Right lobe of liver (tissue), 6 donors: ENCODE results near the gene SERP1. TPM values are rescaled to one million over a fixed set of nuclear protein-coding genes. Genes with fewer than 3 reads are reported as not detected.

Experiments used
- ATAC-seq, 4 donors: fragments of 200-7000 bp; cut with Tn5 transposase; one replicate each; pipeline ENCODE4 v1.9.1; 2020; ENCODE audit warnings: mild to moderate bottlenecking in 4 of 4, moderate library complexity in 4 of 4
- DNase-seq, 3 donors: peaks; one replicate each; pipeline ENCODE4 v3.0.0-alpha.2; 2020
- H3K27ac ChIP-seq, 3 donors: fragments of 200-600 bp; one replicate each; pipeline ENCODE4 v1.8.0; 2022
- H3K27me3 ChIP-seq, 2 donors: fragments of 200-600 bp; one replicate each; pipeline ENCODE4 v1.8.0; 2022
- H3K36me3 ChIP-seq, 4 donors: fragments of 200-600 bp; sonication (generic) in 1 of 4; one replicate each; pipeline versions ENCODE4 v1.5.1 to v1.8.0; 2017 to 2022; ENCODE audit warnings: control low read depth in 1 of 4
- H3K4me1 ChIP-seq, 4 donors: fragments of 200-600 bp; sonication (generic) in 1 of 4; one replicate each; pipeline versions ENCODE4 v1.5.1 to v1.8.0; 2017 to 2022; ENCODE audit warnings: control low read depth in 1 of 4
- H3K4me3 ChIP-seq, 3 donors: fragments of 200-600 bp; one replicate each; pipeline ENCODE4 v1.8.0; 2022
- H3K9me3 ChIP-seq, 4 donors: fragments of 200-600 bp; sonication (generic) in 1 of 4; one replicate each; pipeline versions ENCODE4 v1.5.1 to v1.8.0; 2017 to 2022; ENCODE audit warnings: control low read depth in 1 of 4
- POLR2A ChIP-seq: fragments of 450-650 bp; IDR thresholded peaks from one replicate; pipeline ENCODE4 v1.6.1; 2017; ENCODE audit warnings: antibody characterized with exemption, mild to moderate bottlenecking
- WGBS: methylation state at CpG from one replicate; pipeline ENCODE4 v1.1.6; 2018; ENCODE audit warnings: low coverage, low lambda C conversion rate; ENCODE audit not compliant: insufficient coverage; ENCODE audit errors: missing lambda C conversion rate; 5-methylcytosine and 5-hydroxymethylcytosine counted together
- intact Hi-C, 2 donors: fragments of 100-400 bp; cut with DNase I; formaldehyde crosslinking; loops; one replicate each; pipeline versions ENCODE4 v1.11.2 to v1.14.1; 2022
- total RNA-seq, 6 experiments: library from RNA; depleted of rRNA in 2 of 6; stranded (reverse); fragments of >200 nt in 2 of 6; fragmentation: NEBNext Ultra II Directional in 3 of 6; extraction: Animal tissue kit (Norgen Biotek cat#: 25700) in 3 of 6; gene quantifications; one replicate each; pipeline versions ENCODE4 v1.1.0 to v1.2.4, GENCODE V29; 2016 to 2023
- TF ChIP-seq, protein P1 (sequence below), 4 donors: fragments of 200-600 bp in 3 of 4; fragments of 450-650 bp in 1 of 4; IDR thresholded peaks; one replicate each; pipeline versions ENCODE4 v1.5.1 to v1.8.0; 2016 to 2022; ENCODE audit warnings: antibody characterized with exemption in 4 of 4, mild to moderate bottlenecking in 2 of 4
- donor health status: DM: no; HTN: yes; CAD: no.
- donor health status: DM: no; HTN: no; CAD: no.
- donor health status: DM: no; HTN: no; CAD: no.
- donor health status: DM: no; HTN: yes; CAD: no.
- donor health status: DM: no; HTN: yes; CAD: no.

The SERP1 gene
- total RNA-seq, 6 experiments from 2014 or later = 65.6 to 367 (median 92.4) TPM

DNA sequence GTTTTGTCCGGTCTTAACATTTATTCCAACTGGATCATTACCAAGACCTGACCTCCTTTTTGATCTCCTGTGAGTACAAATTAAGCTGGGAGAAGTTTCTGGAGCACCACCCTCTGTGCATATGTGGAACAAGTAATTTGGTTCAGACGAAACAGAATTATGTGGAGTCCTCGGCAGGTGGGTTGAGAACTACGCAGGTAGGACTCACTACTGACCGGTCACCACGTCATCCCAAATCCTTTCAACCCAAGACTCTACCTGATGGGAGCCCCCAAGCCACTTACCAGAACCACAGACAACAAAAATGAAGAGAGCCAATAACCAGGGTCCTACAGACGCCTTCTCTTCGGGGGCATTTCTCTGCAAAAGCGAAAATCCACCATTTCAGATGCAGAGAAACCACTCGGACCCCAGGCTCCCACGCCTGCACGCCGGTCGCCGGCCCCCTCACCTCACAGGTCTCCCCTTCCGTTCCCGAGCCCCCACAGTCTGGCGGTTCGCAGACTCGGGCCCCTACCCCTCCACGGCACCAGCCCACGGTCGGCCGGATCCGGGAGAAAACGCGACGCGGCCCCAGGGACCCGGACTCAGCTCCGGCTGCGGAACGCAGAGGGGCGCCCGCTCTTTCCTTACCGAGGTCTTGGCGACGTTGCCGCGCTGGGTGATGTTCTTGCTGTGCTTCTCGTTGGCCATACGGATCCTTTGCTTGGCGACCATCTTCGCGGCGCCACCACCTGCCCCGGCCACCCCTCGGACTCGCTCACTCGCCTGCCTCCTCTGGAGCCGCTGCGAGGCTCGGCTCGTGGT is 674 bp downstream of the SERP1 start:
- H3K36me3 ChIP-seq = peaks cover 0 to 23% (median 6%) of the 10 kb centered on the region in 4 donors
- TF ChIP-seq, protein P1, sequence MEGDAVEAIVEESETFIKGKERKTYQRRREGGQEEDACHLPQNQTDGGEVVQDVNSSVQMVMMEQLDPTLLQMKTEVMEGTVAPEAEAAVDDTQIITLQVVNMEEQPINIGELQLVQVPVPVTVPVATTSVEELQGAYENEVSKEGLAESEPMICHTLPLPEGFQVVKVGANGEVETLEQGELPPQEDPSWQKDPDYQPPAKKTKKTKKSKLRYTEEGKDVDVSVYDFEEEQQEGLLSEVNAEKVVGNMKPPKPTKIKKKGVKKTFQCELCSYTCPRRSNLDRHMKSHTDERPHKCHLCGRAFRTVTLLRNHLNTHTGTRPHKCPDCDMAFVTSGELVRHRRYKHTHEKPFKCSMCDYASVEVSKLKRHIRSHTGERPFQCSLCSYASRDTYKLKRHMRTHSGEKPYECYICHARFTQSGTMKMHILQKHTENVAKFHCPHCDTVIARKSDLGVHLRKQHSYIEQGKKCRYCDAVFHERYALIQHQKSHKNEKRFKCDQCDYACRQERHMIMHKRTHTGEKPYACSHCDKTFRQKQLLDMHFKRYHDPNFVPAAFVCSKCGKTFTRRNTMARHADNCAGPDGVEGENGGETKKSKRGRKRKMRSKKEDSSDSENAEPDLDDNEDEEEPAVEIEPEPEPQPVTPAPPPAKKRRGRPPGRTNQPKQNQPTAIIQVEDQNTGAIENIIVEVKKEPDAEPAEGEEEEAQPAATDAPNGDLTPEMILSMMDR (IDR thresholded peaks at IDR 0.05) = no peak
- no peak for TF ChIP-seq POLR2A
- H3K27me3 ChIP-seq = no peaks in the 10 kb centered on the region
- no peaks in the 10 kb centered on the region for H3K9me3 ChIP-seq
- H3K4me3 ChIP-seq = peak overlapping the region; percentile 84 to 90 (median 86)
- peaks cover 0 to 26% (median 0%) of the 10 kb centered on the region in 4 donors for H3K4me1 ChIP-seq
- DNase-seq = peak; percentile 62 to 74 (median 66)
- WGBS = 1% methylated on average over 19 of the region's 54 CpGs
- peak overlapping the region; percentile 97 to 99 (median 99) for H3K27ac ChIP-seq
- intact Hi-C loops = no loop called here
- peak; percentile 7 to 28 (median 9) for ATAC-seq

DNA sequence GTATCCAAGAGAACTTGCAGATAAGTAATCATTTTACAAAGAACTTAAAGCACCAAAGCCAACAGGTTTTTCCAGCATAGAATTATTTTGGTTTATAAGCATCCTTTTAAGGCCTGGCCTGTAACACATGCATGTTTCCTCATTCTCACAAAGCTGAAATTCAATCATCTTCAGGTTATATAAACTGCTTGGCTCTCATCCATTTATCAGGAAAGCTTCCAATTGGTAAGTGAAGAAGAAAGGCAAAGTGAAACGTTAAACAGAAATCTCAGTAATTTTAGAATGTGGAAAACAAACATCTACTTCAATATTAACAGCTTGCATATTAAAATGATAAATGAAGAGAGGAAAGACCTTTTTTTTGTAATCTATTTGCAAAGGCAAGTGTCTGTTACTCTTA is 1.6 kb downstream of the SERP1 start:
- no peak for DNase-seq
- WGBS = 0% methylated on average over 1 of the region's 1 CpG
- TF ChIP-seq, protein P1 (IDR thresholded peaks at IDR 0.05) = no peak
- TF ChIP-seq POLR2A = no peak
- Histone ChIP-seq H3K4me3 (peak overlapping the region; percentile 84 to 90 (median 86)), H3K36me3 (peaks cover 0 to 23% (median 6%) of the 10 kb centered on the region in 4 donors), H3K27ac (peak overlapping the region; percentile 97 to 99 (median 99)), H3K4me1 (peaks cover 0 to 26% (median 0%) of the 10 kb centered on the region in 4 donors), H3K27me3 (no peaks in the 10 kb centered on the region), H3K9me3 (no peaks in the 10 kb centered on the region)
- no peak for ATAC-seq
- intact Hi-C loops = no loop called here

DNA sequence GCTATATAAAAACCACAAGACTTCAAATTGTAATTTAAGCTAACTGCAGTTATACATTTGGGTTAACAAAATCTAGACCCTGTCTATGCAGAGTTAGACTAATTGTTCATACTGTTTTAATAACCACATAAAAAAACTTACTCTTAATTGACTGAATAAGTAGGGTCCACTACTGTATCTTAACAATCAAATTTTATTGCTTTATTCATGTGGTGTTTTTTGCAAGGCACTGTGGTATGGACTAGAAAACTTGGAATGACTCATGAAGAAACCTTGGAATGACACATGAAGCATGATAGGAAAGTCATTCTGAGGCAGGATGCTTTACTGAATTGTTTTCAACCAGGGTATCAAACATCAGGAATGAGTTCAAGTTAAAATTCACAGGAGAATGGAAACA is 2.3 kb downstream of the SERP1 start:
- H3K9me3 ChIP-seq = no peaks in the 10 kb centered on the region
- no peak overlapping the region for H3K27ac ChIP-seq
- H3K4me3 ChIP-seq = no peak overlapping the region
- peaks cover 0 to 23% (median 6%) of the 10 kb centered on the region in 4 donors for H3K36me3 ChIP-seq
- intact Hi-C loops = no loop called here
- peaks cover 0 to 26% (median 2%) of the 10 kb centered on the region in 4 donors for H3K4me1 ChIP-seq
- H3K27me3 ChIP-seq = no peaks in the 10 kb centered on the region
- no peak for TF ChIP-seq POLR2A
- TF ChIP-seq, protein P1 (IDR thresholded peaks at IDR 0.05) = no peak
- DNase-seq = no peak
- ATAC-seq = no peak

DNA sequence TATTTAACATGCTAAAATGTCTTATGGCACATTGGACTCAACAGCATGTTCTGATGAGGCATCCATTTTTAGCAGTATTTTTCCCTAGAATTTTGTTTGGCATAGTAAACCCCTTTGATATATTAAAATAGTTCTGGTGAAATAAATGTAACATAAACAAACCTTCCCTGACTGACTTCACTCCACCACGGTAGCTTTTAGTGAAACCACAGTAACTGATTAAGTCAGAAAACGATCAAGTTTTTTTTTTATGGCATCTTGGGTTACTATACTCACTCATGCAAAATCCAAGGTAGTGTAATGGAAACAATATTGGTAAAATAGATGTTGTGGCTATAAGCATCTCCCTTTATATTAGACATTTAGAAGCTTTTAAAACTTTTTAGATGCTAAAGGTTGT is 2.8 kb downstream of the SERP1 start:
- ATAC-seq (no peak), DNase-seq (no peak)
- Histone ChIP-seq H3K27ac (no peak overlapping the region), H3K4me3 (no peak overlapping the region), H3K27me3 (no peaks in the 10 kb centered on the region), H3K4me1 (peaks cover 0 to 26% (median 3%) of the 10 kb centered on the region in 4 donors), H3K9me3 (no peaks in the 10 kb centered on the region), H3K36me3 (peaks cover 0 to 23% (median 6%) of the 10 kb centered on the region in 4 donors)
- 65% methylated on average over 2 of the region's 2 CpGs for WGBS
- TF ChIP-seq, protein P1 (IDR thresholded peaks at IDR 0.05) = no peak
- TF ChIP-seq POLR2A = no peak
- intact Hi-C loops = no loop called here
